ENCODE results near the gene METTL22. TPM values are rescaled to one million over a fixed set of nuclear protein-coding genes. Genes with fewer than 3 reads are reported as not detected.

The METTL22 gene
- 29.7 and 31.2 TPM in 2 replicates for total RNA-seq (2012; rRNA removed)

GRCh38 chr16:8621572-8622314 lies at the start of gene METTL22:
METTL22 (plus strand) TSS chr16:8621698; CDS start chr16:8625666, 3,968 bp downstream.
- H3K4me1 ChIP-seq (ENCODE audit: control insufficient read depth, insufficient read depth, low read length) = peaks cover 17% of the 10 kb centered on the region
- peak within 1 kb of the TSS; percentile 91 for H3K4me2 ChIP-seq (ENCODE audit: low read length)
- peaks cover 17% of the 10 kb centered on the region for H3K27me3 ChIP-seq (ENCODE audit: control insufficient read depth, insufficient read depth, low read length)
- H3K36me3 ChIP-seq (ENCODE audit: insufficient read depth, low read length) = peaks cover 17% of the 10 kb centered on the region
- peak within 1 kb of the TSS; percentile 99 for H3K9ac ChIP-seq (ENCODE audit: low read depth, low read length)
- no peaks in the 10 kb centered on the region for H3K9me3 ChIP-seq (replicated peaks; ENCODE audit: low read length)
- peak within 1 kb of the TSS; percentile 98 for H3K4me3 ChIP-seq (ENCODE audit: low read length)

- H3K4me2 ChIP-seq (ENCODE audit: low read length) = no peak overlapping the region
- no peaks in the 10 kb centered on the region for H3K9me3 ChIP-seq (replicated peaks; ENCODE audit: low read length)
- H3K4me3 ChIP-seq (ENCODE audit: low read length) = no peak overlapping the region
- no peak overlapping the region for H3K9ac ChIP-seq (ENCODE audit: low read depth, low read length)
- H3K36me3 ChIP-seq (ENCODE audit: insufficient read depth, low read length) = no peaks in the 10 kb centered on the region
- peaks cover 37% of the 10 kb centered on the region for H3K27me3 ChIP-seq (ENCODE audit: control insufficient read depth, insufficient read depth, low read length)
- peaks cover 6% of the 10 kb centered on the region for H3K4me1 ChIP-seq (ENCODE audit: control insufficient read depth, insufficient read depth, low read length)
These were observed 49.2 kb upstream of the METTL22 start for GRCh38 chr16:8572063-8572918.

DNA sequence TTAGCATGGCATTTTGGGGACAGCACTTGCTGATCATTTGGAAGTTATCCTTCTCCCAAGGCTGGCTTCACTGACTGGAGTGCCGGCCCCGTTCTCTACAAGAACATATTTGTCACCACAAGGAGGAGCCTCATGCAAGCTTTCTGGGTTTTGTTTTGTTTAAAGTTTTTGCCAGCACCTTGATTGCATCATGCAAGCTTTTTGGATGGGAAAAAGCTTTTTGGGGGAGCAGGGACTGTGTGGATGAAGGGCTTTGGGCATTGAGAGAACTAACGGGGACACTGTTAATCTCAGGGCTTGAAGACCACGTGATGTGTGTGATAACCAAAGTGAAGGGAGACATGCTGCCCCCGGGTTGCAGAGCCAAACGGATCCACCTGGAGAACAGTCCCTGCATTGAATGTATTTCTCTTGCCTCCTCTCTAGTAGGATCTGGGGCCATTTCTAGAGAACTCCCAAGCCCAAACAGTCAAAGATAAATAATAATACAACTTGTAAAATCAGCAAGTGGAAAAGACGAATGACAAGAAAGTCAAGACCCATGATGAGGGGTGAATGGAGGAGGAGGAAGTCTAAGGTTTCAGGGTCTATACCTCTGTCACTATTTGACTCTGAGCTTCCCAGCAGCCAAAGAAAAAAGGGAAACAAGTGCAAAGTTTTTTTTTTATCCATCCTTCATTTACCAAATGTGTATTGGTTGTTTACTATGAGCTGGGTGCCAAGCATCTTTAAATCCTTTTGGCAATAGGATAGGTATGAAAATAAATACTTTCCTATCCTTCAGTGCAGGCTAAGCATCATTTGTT lies 48.4 kb upstream of the METTL22 start:
- no peak overlapping the region for H3K4me3 ChIP-seq (ENCODE audit: low read length)
- peaks cover 37% of the 10 kb centered on the region for H3K27me3 ChIP-seq (ENCODE audit: control insufficient read depth, insufficient read depth, low read length)
- no peaks in the 10 kb centered on the region for H3K36me3 ChIP-seq (ENCODE audit: insufficient read depth, low read length)

GRCh38 chr16:8575399-8575798 lies 46.1 kb upstream of the METTL22 start:
- peaks cover 33% of the 10 kb centered on the region for H3K27me3 ChIP-seq (ENCODE audit: control insufficient read depth, insufficient read depth, low read length)

More for the DNA sequence above, 48.4 kb upstream of the METTL22 start:
- no peak overlapping the region for H3K9ac ChIP-seq (ENCODE audit: low read depth, low read length)
- no peaks in the 10 kb centered on the region for H3K9me3 ChIP-seq (replicated peaks; ENCODE audit: low read length)
- no peak overlapping the region for H3K4me2 ChIP-seq (ENCODE audit: low read length)
- peaks cover 6% of the 10 kb centered on the region for H3K4me1 ChIP-seq (ENCODE audit: control insufficient read depth, insufficient read depth, low read length)

GRCh38 chr16:8576141-8577004 lies 45.1 kb upstream of the METTL22 start:
- Histone ChIP-seq H3K36me3 (ENCODE audit: insufficient read depth, low read length) (no peaks in the 10 kb centered on the region), H3K4me2 (ENCODE audit: low read length) (no peak overlapping the region), H3K4me3 (ENCODE audit: low read length) (no peak overlapping the region), H3K9me3 (replicated peaks; ENCODE audit: low read length) (no peaks in the 10 kb centered on the region), H3K9ac (ENCODE audit: low read depth, low read length) (no peak overlapping the region), H3K4me1 (ENCODE audit: control insufficient read depth, insufficient read depth, low read length) (no peaks in the 10 kb centered on the region), H3K27me3 (ENCODE audit: control insufficient read depth, insufficient read depth, low read length) (peaks cover 33% of the 10 kb centered on the region)

More at GRCh38 chr16:8575399-8575798, 46.1 kb upstream of the METTL22 start:
- H3K4me1 ChIP-seq (ENCODE audit: control insufficient read depth, insufficient read depth, low read length) = peaks cover 6% of the 10 kb centered on the region
- H3K4me2 ChIP-seq (ENCODE audit: low read length) = no peak overlapping the region
- no peak overlapping the region for H3K9ac ChIP-seq (ENCODE audit: low read depth, low read length)
- H3K36me3 ChIP-seq (ENCODE audit: insufficient read depth, low read length) = no peaks in the 10 kb centered on the region
- H3K9me3 ChIP-seq (replicated peaks; ENCODE audit: low read length) = no peaks in the 10 kb centered on the region
- H3K4me3 ChIP-seq (ENCODE audit: low read length) = no peak overlapping the region

DNA sequence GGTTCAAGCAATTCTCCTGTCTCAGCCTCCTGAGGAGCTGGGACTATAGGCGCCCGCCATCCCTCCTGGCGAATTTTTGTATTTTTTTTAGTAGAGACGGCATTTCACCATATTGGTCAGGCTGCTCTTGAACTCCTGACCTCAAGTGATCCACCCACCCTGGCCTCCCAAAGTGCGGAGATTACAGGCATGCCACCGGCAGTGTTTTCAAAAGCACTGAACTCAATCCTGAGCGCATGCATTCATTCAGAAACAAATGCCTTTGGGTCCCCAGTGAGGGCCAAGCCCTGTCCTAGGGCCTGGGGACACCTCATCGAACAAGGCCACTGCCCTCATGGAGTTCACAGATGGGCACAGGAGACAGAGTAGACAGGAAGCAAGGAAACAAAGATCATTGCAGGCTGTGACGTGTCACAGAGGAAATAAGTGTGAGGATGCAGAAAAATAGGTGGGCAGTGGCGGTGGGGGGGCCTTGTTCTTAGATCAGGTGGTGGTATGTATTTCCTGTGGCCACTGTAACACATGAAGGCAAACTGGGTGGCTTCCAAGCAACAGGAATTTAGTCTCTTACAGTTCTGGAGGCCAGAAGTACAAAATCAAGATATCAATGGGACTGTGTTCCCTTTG lies 43.7 kb upstream of the METTL22 start:
- peaks cover 25% of the 10 kb centered on the region for H3K27me3 ChIP-seq (ENCODE audit: control insufficient read depth, insufficient read depth, low read length)
- no peaks in the 10 kb centered on the region for H3K4me1 ChIP-seq (ENCODE audit: control insufficient read depth, insufficient read depth, low read length)
- no peaks in the 10 kb centered on the region for H3K36me3 ChIP-seq (ENCODE audit: insufficient read depth, low read length)
- H3K9ac ChIP-seq (ENCODE audit: low read depth, low read length) = no peak overlapping the region
- H3K4me3 ChIP-seq (ENCODE audit: low read length) = no peak overlapping the region
- no peak overlapping the region for H3K4me2 ChIP-seq (ENCODE audit: low read length)
- no peaks in the 10 kb centered on the region for H3K9me3 ChIP-seq (replicated peaks; ENCODE audit: low read length)

- Histone ChIP-seq H3K36me3 (ENCODE audit: insufficient read depth, low read length) (no peaks in the 10 kb centered on the region), H3K4me1 (ENCODE audit: control insufficient read depth, insufficient read depth, low read length) (no peaks in the 10 kb centered on the region), H3K9ac (ENCODE audit: low read depth, low read length) (no peak overlapping the region), H3K9me3 (replicated peaks; ENCODE audit: low read length) (no peaks in the 10 kb centered on the region), H3K4me3 (ENCODE audit: low read length) (no peak overlapping the region), H3K4me2 (ENCODE audit: low read length) (no peak overlapping the region), H3K27me3 (ENCODE audit: control insufficient read depth, insufficient read depth, low read length) (peaks cover 25% of the 10 kb centered on the region)
These were observed 41.9 kb upstream of the METTL22 start for GRCh38 chr16:8579559-8579958.

DNA sequence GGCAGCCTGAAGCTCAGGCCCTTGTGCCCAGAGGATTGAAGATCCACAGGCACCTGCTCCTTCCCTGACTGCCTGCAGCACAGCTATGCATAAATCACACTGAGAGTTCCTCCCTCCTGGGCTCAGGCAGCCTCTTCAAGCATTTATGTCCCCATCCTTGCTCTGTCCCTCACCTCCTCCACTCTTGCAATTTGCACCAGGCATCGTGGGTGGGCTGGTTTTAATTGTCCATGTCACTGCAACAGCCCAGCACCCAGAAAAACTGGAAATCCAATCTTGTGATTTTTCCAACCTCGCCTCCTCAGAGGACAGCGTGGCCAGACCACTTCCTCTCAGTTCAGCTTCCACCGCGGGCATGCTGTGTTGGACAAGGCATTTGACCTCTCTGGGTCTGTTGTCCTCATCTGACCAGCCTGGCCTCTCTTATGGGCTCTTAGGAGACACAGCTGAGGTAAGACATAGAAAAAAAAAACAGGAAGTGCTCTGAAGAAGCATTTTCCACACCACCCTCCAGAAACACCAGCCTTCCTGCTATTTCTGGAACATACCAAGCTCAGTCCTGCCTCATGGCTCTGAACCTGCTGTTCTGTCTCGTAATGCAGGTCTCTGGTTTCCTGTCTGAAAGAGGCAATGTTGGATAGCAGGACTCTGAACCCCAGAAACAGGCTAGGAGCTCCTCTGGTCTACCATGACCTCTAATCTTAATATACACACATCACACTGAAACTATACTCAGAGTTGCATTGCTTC lies 39.5 kb upstream of the METTL22 start:
- Histone ChIP-seq H3K4me1 (ENCODE audit: control insufficient read depth, insufficient read depth, low read length) (no peaks in the 10 kb centered on the region), H3K27me3 (ENCODE audit: control insufficient read depth, insufficient read depth, low read length) (peaks cover 8% of the 10 kb centered on the region), H3K4me3 (ENCODE audit: low read length) (no peak overlapping the region), H3K4me2 (ENCODE audit: low read length) (no peak overlapping the region), H3K9me3 (replicated peaks; ENCODE audit: low read length) (no peaks in the 10 kb centered on the region), H3K36me3 (ENCODE audit: insufficient read depth, low read length) (no peaks in the 10 kb centered on the region), H3K9ac (ENCODE audit: low read depth, low read length) (no peak overlapping the region)

- Histone ChIP-seq H3K4me2 (ENCODE audit: low read length) (no peak overlapping the region), H3K9ac (ENCODE audit: low read depth, low read length) (no peak overlapping the region), H3K4me3 (ENCODE audit: low read length) (no peak overlapping the region), H3K27me3 (ENCODE audit: control insufficient read depth, insufficient read depth, low read length) (peaks cover 17% of the 10 kb centered on the region), H3K9me3 (replicated peaks; ENCODE audit: low read length) (no peaks in the 10 kb centered on the region), H3K36me3 (ENCODE audit: insufficient read depth, low read length) (no peaks in the 10 kb centered on the region), H3K4me1 (ENCODE audit: control insufficient read depth, insufficient read depth, low read length) (no peaks in the 10 kb centered on the region)
These were observed 38.3 kb upstream of the METTL22 start for GRCh38 chr16:8583199-8583598.

DNA sequence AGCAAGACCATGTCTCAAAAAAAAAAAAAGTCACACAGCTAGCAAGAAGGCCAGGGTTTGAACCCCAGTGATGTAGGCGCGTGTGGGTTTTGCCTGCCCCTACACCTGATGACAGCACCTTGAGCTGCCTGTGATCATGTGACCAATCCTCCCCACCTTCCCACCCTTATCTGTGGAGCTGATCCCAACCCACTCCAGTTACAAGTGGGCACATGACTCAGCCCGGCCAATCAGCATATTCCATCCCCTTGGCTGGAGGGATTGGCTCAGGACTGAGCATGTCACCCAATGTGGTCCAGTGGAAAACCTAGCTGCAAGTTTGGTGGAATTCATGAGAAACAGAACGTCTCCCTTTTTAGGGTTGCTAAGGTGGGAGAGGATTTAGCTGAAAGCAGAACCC lies 37.8 kb upstream of the METTL22 start:
- H3K4me3 ChIP-seq (ENCODE audit: low read length) = no peak overlapping the region
- H3K36me3 ChIP-seq (ENCODE audit: insufficient read depth, low read length) = no peaks in the 10 kb centered on the region
- H3K4me2 ChIP-seq (ENCODE audit: low read length) = no peak overlapping the region
- peaks cover 23% of the 10 kb centered on the region for H3K27me3 ChIP-seq (ENCODE audit: control insufficient read depth, insufficient read depth, low read length)
- H3K9me3 ChIP-seq (replicated peaks; ENCODE audit: low read length) = no peaks in the 10 kb centered on the region
- H3K9ac ChIP-seq (ENCODE audit: low read depth, low read length) = no peak overlapping the region
- no peaks in the 10 kb centered on the region for H3K4me1 ChIP-seq (ENCODE audit: control insufficient read depth, insufficient read depth, low read length)

Measured in skeletal muscle satellite cell (primary cell).